Measurements from ENCODE around the gene RASAL1. TPM values are rescaled to one million over a fixed set of nuclear protein-coding genes. Genes with fewer than 3 reads are reported as not detected.

Gene RASAL1
- total RNA-seq, 1 experiment from 2014 or later = 14.9 TPM

GRCh38 chr12:113056381-113056630 lies 79.3 kb downstream of the RASAL1 start:
- Histone ChIP-seq H3K27me3 (ENCODE audit: insufficient read depth, low read depth) (peaks cover 79% of the 10 kb centered on the region), H2AFZ (no peak overlapping the region), H3K36me3 (ENCODE audit: low read depth) (no peaks in the 10 kb centered on the region), H3F3A (ENCODE audit: insufficient read depth, low read depth) (no peaks in the 10 kb centered on the region), H3K27ac (no peak overlapping the region), H3K9me2 (ENCODE audit: insufficient read depth) (no peaks in the 10 kb centered on the region), H3K4me1 (replicated peaks; ENCODE audit: insufficient read depth) (no peaks in the 10 kb centered on the region), H4K20me1 (ENCODE audit: insufficient read depth) (no peaks in the 10 kb centered on the region), H3K4me2 (no peak overlapping the region), H3K9me3 (ENCODE audit: insufficient read depth, low read depth) (no peaks in the 10 kb centered on the region), H3K79me2 (ENCODE audit: low read depth) (no peaks in the 10 kb centered on the region), H3K4me3 (no peak overlapping the region)
- intact Hi-C loops (cut with micrococcal nuclease; ENCODE audit: unreplicated experiment) = no loop called here
- no TSS peak for BruUV-seq (replicated peaks)
- ChIA-PET POLR2A (ENCODE audit: unreplicated experiment) (no interaction called here), CTCF (no interaction called here)
- TF ChIP-seq CTCF (conservative IDR thresholded peaks at IDR 0.05) (no peak), EZH2 (IDR thresholded peaks at IDR 0.05; ENCODE audit: low read depth) (no peak)
- no peak for DNase-seq

DNA sequence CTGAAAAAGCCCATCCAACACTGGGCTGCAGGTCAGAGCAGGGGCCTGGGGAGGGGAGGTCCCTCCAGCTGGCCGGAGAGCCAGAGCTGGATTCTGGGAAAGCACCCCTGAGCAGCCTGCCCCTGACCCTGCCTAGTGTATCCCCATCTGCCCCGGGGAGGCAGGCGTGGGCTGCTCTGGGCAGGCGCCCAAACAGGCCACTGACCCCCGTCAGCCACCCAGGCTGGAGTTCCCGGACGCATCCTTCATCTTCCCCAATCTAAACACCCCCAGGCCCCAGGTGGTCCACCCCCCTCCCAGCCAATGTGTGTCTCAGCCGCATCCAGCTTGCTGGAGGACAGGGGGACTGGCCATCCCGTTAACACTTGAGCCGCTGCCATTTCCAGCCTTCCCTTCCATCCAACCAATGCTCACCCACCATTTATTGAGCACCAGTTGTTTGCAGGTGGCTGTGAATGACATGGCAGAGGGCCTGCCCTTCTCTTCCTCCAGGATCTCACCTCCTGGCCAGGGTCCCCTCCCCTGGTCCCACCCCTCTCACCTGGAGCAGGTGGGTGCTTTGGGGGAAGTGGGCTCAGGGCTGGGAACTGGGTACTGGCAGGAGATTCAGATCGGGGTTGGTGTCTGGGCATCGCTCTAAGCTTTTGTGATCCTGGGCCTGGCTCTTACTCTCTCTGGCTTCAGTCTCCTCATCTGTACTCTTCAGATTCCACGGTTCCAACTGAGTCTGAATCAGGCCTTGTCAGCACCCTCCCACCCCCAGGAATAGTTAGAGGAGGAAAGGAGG lies 79.8 kb downstream of the RASAL1 start:
- H2AFZ ChIP-seq = no peak overlapping the region
- H3K27ac ChIP-seq = no peak overlapping the region
- H3K4me3 ChIP-seq = no peak overlapping the region
- H3K9me3 ChIP-seq (ENCODE audit: insufficient read depth, low read depth) = no peaks in the 10 kb centered on the region
- no peak overlapping the region for H3K4me2 ChIP-seq
- DNase-seq = no peak
- ChIA-PET CTCF (no interaction called here), POLR2A (ENCODE audit: unreplicated experiment) (no interaction called here)
- no peaks in the 10 kb centered on the region for H3K36me3 ChIP-seq (ENCODE audit: low read depth)
- no peaks in the 10 kb centered on the region for H3K9me2 ChIP-seq (ENCODE audit: insufficient read depth)
- peaks cover 76% of the 10 kb centered on the region for H3K27me3 ChIP-seq (ENCODE audit: insufficient read depth, low read depth)
- no peaks in the 10 kb centered on the region for H3F3A ChIP-seq (ENCODE audit: insufficient read depth, low read depth)
- intact Hi-C loops (cut with micrococcal nuclease; ENCODE audit: unreplicated experiment) = no loop called here
- no peaks in the 10 kb centered on the region for H4K20me1 ChIP-seq (ENCODE audit: insufficient read depth)
- no TSS peak for BruUV-seq (replicated peaks)
- H3K79me2 ChIP-seq (ENCODE audit: low read depth) = no peaks in the 10 kb centered on the region
- no peaks in the 10 kb centered on the region for H3K4me1 ChIP-seq (replicated peaks; ENCODE audit: insufficient read depth)
- TF ChIP-seq CTCF (conservative IDR thresholded peaks at IDR 0.05) (no peak), EZH2 (IDR thresholded peaks at IDR 0.05; ENCODE audit: low read depth) (no peak)

DNA sequence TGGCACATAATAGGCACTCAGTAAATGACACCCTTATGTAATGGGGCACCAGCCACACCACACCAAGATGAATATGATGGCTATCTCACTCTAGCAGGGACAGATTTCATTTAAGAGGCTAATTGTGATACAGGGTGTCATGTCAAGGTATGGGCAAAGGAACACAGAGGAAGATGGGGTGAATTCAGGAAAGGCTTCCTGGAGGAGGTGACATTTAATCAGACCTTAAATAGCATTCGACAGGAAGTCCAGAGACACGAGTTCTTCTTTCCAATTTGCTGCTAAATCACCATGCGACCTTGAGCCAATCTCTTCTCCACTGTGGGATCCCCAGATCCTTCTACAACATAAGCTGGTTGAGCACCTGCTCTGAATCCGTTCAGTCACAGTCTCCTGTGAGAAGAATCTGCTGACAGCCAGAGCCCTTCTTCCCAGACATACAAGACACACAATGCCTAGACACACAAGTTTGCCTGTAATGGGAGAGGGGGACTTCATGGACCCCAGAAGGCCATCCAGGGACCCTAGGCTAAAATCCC lies 80.5 kb downstream of the RASAL1 start:
- Histone ChIP-seq H3K4me1 (replicated peaks; ENCODE audit: insufficient read depth) (no peaks in the 10 kb centered on the region), H3F3A (ENCODE audit: insufficient read depth, low read depth) (no peaks in the 10 kb centered on the region), H4K20me1 (ENCODE audit: insufficient read depth) (no peaks in the 10 kb centered on the region), H3K27ac (no peak overlapping the region), H3K27me3 (ENCODE audit: insufficient read depth, low read depth) (peaks cover 68% of the 10 kb centered on the region), H3K36me3 (ENCODE audit: low read depth) (no peaks in the 10 kb centered on the region), H3K9me2 (ENCODE audit: insufficient read depth) (no peaks in the 10 kb centered on the region), H3K9me3 (ENCODE audit: insufficient read depth, low read depth) (no peaks in the 10 kb centered on the region), H3K4me3 (no peak overlapping the region), H2AFZ (no peak overlapping the region), H3K79me2 (ENCODE audit: low read depth) (no peaks in the 10 kb centered on the region), H3K4me2 (no peak overlapping the region)
- TF ChIP-seq CTCF (conservative IDR thresholded peaks at IDR 0.05) (no peak), EZH2 (IDR thresholded peaks at IDR 0.05; ENCODE audit: low read depth) (no peak)
- no TSS peak for BruUV-seq (replicated peaks)
- POLR2A ChIA-PET (ENCODE audit: unreplicated experiment) = no interaction called here
- CTCF ChIA-PET = no interaction called here
- no peak for DNase-seq
- intact Hi-C loops (cut with micrococcal nuclease; ENCODE audit: unreplicated experiment) = no loop called here

All from PC-9 (cell line).